SK-N-SH treated with all-trans-retinoic acid at 6 μM for 48 hours (cell line): ENCODE results near the gene TIAM1.

Experiments used
- ATAC-seq: fragments of 200-7000 bp; cut with Tn5 transposase; 3 replicates; pipeline ENCODE4 v1.9.1; 2020; ENCODE audit warnings: mild to moderate bottlenecking, moderate library complexity
- ARNTL ChIP-seq: fragments of 450-650 bp; formaldehyde crosslinking; IDR thresholded peaks from 2 replicates; pipeline ENCODE4 v1.5.0; 2020; ENCODE audit warnings: low read depth, mild to moderate bottlenecking, moderate library complexity, borderline replicate concordance
- BACH2 ChIP-seq: fragments of 250-450 bp; sonication (Bioruptor Pico); IDR thresholded peaks from 2 replicates; pipeline ENCODE4 v1.9.0; 2021; ENCODE audit warnings: mild to moderate bottlenecking, borderline replicate concordance
- CREB5 ChIP-seq: fragments of 250-450 bp; sonication (Bioruptor Pico); IDR thresholded peaks from 2 replicates; pipeline ENCODE4 v1.5.1; 2020; ENCODE audit warnings: low read depth, mild to moderate bottlenecking, moderate library complexity
- CSDC2 ChIP-seq: fragments of 250-450 bp; sonication (Bioruptor Pico); IDR thresholded peaks from 2 replicates; pipeline ENCODE4 v1.5.0; 2020; ENCODE audit warnings: mild to moderate bottlenecking, moderate library complexity
- CSRNP3 ChIP-seq: fragments of 250-450 bp; sonication (Bioruptor Pico); IDR thresholded peaks from 2 replicates; pipeline ENCODE4 v1.5.1; 2021; ENCODE audit warnings: mild to moderate bottlenecking, moderate library complexity
- ESRRG ChIP-seq: fragments of 250-450 bp; sonication (Bioruptor Pico); IDR thresholded peaks from 2 replicates; pipeline ENCODE4 v1.6.1; 2021; ENCODE audit warnings: mild to moderate bottlenecking
- ISL1 ChIP-seq: fragments of 250-450 bp; sonication (Bioruptor Pico); IDR thresholded peaks from 2 replicates; pipeline ENCODE4 v2.1.2; 2022; ENCODE audit warnings: mild to moderate bottlenecking, moderate library complexity
- OSR1 ChIP-seq: fragments of 250-450 bp; sonication (Bioruptor Pico); IDR thresholded peaks from 2 replicates; pipeline ENCODE4 v1.8.0; 2022; ENCODE audit warnings: moderate library complexity, mild to moderate bottlenecking, inconsistent platforms
- PATZ1 ChIP-seq: fragments of 250-450 bp; sonication (Bioruptor Pico); IDR thresholded peaks from 2 replicates; pipeline ENCODE4 v1.8.0; 2020; ENCODE audit warnings: mild to moderate bottlenecking, moderate library complexity, borderline replicate concordance
- POU6F1 ChIP-seq: fragments of 250-450 bp; sonication (Bioruptor Pico); IDR thresholded peaks from 2 replicates; pipeline ENCODE4 v1.8.0; 2021; ENCODE audit warnings: low read depth, mild to moderate bottlenecking, moderate library complexity, borderline replicate concordance
- PPARA ChIP-seq: fragments of 250-450 bp; sonication (Bioruptor Pico); IDR thresholded peaks from 2 replicates; pipeline ENCODE4 v1.5.0; 2020; ENCODE audit warnings: mild to moderate bottlenecking, borderline replicate concordance
- RARB ChIP-seq: fragments of 250-450 bp; sonication (Bioruptor Pico); IDR thresholded peaks from 2 replicates; pipeline ENCODE4 v1.8.0; 2021; ENCODE audit warnings: mild to moderate bottlenecking, moderate library complexity
- SNAI2 ChIP-seq: fragments of 250-450 bp; sonication (Bioruptor Pico); IDR thresholded peaks from 2 replicates; pipeline ENCODE4 v1.5.0; 2020; ENCODE audit warnings: mild to moderate bottlenecking, moderate library complexity
- TCF4 ChIP-seq: fragments of 250-450 bp; sonication (Bioruptor Pico); IDR thresholded peaks from 2 replicates; pipeline ENCODE4 v1.8.0; 2021; ENCODE audit warnings: mild to moderate bottlenecking, moderate library complexity, borderline replicate concordance
- TOX ChIP-seq: fragments of 250-450 bp; sonication (Bioruptor Pico); IDR thresholded peaks from 2 replicates; pipeline ENCODE4 v1.8.0; 2021; ENCODE audit warnings: mild to moderate bottlenecking, moderate library complexity, borderline replicate concordance
- ZC3H10 ChIP-seq: fragments of 250-450 bp; sonication (Bioruptor Pico); IDR thresholded peaks from 2 replicates; pipeline ENCODE4 v1.5.1; 2021; ENCODE audit warnings: mild to moderate bottlenecking, moderate library complexity
- ZFP3 ChIP-seq: fragments of 250-450 bp; sonication (Bioruptor Pico); IDR thresholded peaks from 2 replicates; pipeline ENCODE4 v1.5.0; 2020; ENCODE audit warnings: mild to moderate bottlenecking, moderate library complexity
- ZFP30 ChIP-seq: fragments of 450-650 bp; formaldehyde crosslinking; IDR thresholded peaks from 2 replicates; pipeline ENCODE4 v1.5.0; 2022; ENCODE audit warnings: mild to moderate bottlenecking, moderate library complexity
- ZNF565 ChIP-seq: fragments of 450-650 bp; formaldehyde crosslinking; conservative IDR thresholded peaks from 2 replicates; pipeline ENCODE4 v1.5.0; 2020; ENCODE audit warnings: low read depth, mild to moderate bottlenecking, moderate library complexity
- ZNF70 ChIP-seq: fragments of 450-650 bp; formaldehyde crosslinking; IDR thresholded peaks from 2 replicates; pipeline ENCODE4 v1.5.0; 2020; ENCODE audit warnings: mild to moderate bottlenecking, moderate library complexity
- ZNF8 ChIP-seq: fragments of 450-650 bp; formaldehyde crosslinking; IDR thresholded peaks from 2 replicates; pipeline ENCODE4 v1.5.0; 2020; ENCODE audit warnings: mild to moderate bottlenecking, moderate library complexity
- TF ChIP-seq, protein P1 (sequence below): fragments of 250-450 bp; sonication (Bioruptor Pico); IDR thresholded peaks from 2 replicates; pipeline ENCODE4 v1.5.0; 2020; ENCODE audit warnings: mild to moderate bottlenecking, moderate library complexity

Gene TIAM1

GRCh38 chr21:31273278-31273677, 70.8 kb downstream of the TIAM1 start (continued):
- TF ChIP-seq, protein P1, sequence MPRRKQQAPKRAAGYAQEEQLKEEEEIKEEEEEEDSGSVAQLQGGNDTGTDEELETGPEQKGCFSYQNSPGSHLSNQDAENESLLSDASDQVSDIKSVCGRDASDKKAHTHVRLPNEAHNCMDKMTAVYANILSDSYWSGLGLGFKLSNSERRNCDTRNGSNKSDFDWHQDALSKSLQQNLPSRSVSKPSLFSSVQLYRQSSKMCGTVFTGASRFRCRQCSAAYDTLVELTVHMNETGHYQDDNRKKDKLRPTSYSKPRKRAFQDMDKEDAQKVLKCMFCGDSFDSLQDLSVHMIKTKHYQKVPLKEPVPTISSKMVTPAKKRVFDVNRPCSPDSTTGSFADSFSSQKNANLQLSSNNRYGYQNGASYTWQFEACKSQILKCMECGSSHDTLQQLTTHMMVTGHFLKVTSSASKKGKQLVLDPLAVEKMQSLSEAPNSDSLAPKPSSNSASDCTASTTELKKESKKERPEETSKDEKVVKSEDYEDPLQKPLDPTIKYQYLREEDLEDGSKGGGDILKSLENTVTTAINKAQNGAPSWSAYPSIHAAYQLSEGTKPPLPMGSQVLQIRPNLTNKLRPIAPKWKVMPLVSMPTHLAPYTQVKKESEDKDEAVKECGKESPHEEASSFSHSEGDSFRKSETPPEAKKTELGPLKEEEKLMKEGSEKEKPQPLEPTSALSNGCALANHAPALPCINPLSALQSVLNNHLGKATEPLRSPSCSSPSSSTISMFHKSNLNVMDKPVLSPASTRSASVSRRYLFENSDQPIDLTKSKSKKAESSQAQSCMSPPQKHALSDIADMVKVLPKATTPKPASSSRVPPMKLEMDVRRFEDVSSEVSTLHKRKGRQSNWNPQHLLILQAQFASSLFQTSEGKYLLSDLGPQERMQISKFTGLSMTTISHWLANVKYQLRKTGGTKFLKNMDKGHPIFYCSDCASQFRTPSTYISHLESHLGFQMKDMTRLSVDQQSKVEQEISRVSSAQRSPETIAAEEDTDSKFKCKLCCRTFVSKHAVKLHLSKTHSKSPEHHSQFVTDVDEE (CRISPR knock-in tag) = no peak
- TF ChIP-seq ARNTL (CRISPR knock-in tag) (no peak), ZFP30 (CRISPR knock-in tag) (no peak), TOX (no peak), SNAI2 (no peak), CSDC2 (CRISPR knock-in tag) (no peak), ISL1 (no peak), ZFP3 (CRISPR knock-in tag) (no peak)

- ATAC-seq = no peak
- no peak for TF ChIP-seq CSRNP3 (CRISPR knock-in tag)
- TF ChIP-seq ARNTL (CRISPR knock-in tag) = no peak
- no peak for TF ChIP-seq ZNF565 (CRISPR knock-in tag)
- no peak for TF ChIP-seq PATZ1 (CRISPR knock-in tag)
- no peak for TF ChIP-seq ESRRG
- TF ChIP-seq ZFP3 (CRISPR knock-in tag) = no peak
- no peak for TF ChIP-seq ZNF70 (CRISPR knock-in tag)
- no peak for TF ChIP-seq OSR1
- no peak for TF ChIP-seq POU6F1 (CRISPR knock-in tag)
- TF ChIP-seq ISL1 = no peak
- no peak for TF ChIP-seq ZFP30 (CRISPR knock-in tag)
- no peak for TF ChIP-seq ZC3H10 (CRISPR knock-in tag)
- no peak for TF ChIP-seq SNAI2
- TF ChIP-seq, protein P1 (CRISPR knock-in tag) = no peak
- no peak for TF ChIP-seq CSDC2 (CRISPR knock-in tag)
- no peak for TF ChIP-seq PPARA (CRISPR knock-in tag)
- no peak for TF ChIP-seq BACH2 (CRISPR knock-in tag)
- TF ChIP-seq, all 23 proteins: peak for 0
These were observed 76.0 kb downstream of the TIAM1 start for GRCh38 chr21:31268090-31268489.

- ATAC-seq = no peak
- TF ChIP-seq SNAI2 (no peak), CSDC2 (CRISPR knock-in tag) (no peak), POU6F1 (CRISPR knock-in tag) (no peak), CREB5 (CRISPR knock-in tag) (no peak), ISL1 (no peak), OSR1 (no peak), TCF4 (CRISPR knock-in tag) (no peak), TOX (no peak), PATZ1 (CRISPR knock-in tag) (no peak), RARB (CRISPR knock-in tag) (no peak), ZNF8 (CRISPR knock-in tag) (no peak)
These were observed 76.4 kb downstream of the TIAM1 start for GRCh38 chr21:31267644-31268043.
